Cardiac muscle cell (in vitro differentiated cells and primary cell): Measurements from ENCODE around the gene UBE4A. TPM values are rescaled to one million over a fixed set of nuclear protein-coding genes. Genes with fewer than 3 reads are reported as not detected.

Experiments used
- DNase-seq, 2 donors: peaks; one replicate each; pipeline versions ENCODE4 v3.0.0 to v3.0.0-alpha.2; 2010 to 2017; ENCODE audit warnings: low read depth in 1 of 2, low spot score in 1 of 2
- H3K27ac ChIP-seq: fragments of 200-600 bp; sonication (generic); 2 replicates; pipeline ENCODE4 v1.5.1; 2016
- H3K27me3 ChIP-seq: fragments of 200-600 bp; sonication (generic); 2 replicates; pipeline ENCODE4 v1.6.0; 2016; ENCODE audit warnings: control low read depth
- H3K36me3 ChIP-seq: fragments of 200-600 bp; sonication (generic); 2 replicates; pipeline ENCODE4 v1.5.1; 2016; ENCODE audit warnings: control low read depth
- H3K4me1 ChIP-seq: fragments of 200-600 bp; sonication (generic); 2 replicates; pipeline ENCODE4 v1.8.1; 2017; ENCODE audit warnings: low read depth, mild to moderate bottlenecking, mixed run types
- H3K4me3 ChIP-seq: fragments of 200-600 bp; sonication (generic); 2 replicates; pipeline ENCODE4 v1.5.1; 2016; ENCODE audit warnings: mild to moderate bottlenecking
- H3K9me3 ChIP-seq: fragments of 200-600 bp; sonication (generic); 2 replicates; pipeline ENCODE4 v1.5.1; 2017; ENCODE audit warnings: low read depth, mild to moderate bottlenecking, control low read depth
- polyA plus RNA-seq: library from polyadenylated mRNA; unstranded; fragments of >200 nt; fragmentation: Nextera tagmentation; extraction: Ambion mirVana; gene quantifications from 2 replicates; pipeline ENCODE4 v1.2.1, GENCODE V29; 2016
- total RNA-seq: library from RNA; depleted of rRNA; stranded (reverse); fragments of >200 nt; gene quantifications from 2 replicates; pipeline ENCODE4 v1.2.3, GENCODE V29; 2016
- TF ChIP-seq, protein P1 (sequence below): IDR thresholded peaks from 2 replicates; pipeline ENCODE4 v1.5.1; 2012; ENCODE audit warnings: low read depth, mild to moderate bottlenecking, low read length

The UBE4A gene
- total and polyA plus RNA-seq, 2 experiments from 2014 or later: 17.4 to 23.6 TPM

DNA sequence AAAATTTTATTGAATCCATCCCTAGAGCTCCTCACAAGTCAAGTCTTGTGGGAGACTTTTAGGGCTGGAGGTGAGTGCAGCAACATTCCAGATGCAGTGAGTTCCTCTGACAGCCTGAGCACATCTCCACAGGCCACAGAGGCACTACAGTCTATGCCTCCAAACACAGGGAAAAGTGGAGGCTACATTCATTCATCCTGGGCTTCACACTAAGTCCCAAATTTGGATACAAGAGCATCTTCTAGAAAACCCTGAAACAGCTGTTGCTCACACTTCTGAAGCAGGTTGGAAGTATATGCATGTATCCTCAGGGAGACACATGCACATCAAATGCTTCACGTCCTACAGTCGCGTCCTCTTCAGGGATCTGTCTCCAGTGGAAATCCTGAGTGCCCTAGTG, 18.1 kb upstream of the UBE4A start:
- TF ChIP-seq, protein P1, sequence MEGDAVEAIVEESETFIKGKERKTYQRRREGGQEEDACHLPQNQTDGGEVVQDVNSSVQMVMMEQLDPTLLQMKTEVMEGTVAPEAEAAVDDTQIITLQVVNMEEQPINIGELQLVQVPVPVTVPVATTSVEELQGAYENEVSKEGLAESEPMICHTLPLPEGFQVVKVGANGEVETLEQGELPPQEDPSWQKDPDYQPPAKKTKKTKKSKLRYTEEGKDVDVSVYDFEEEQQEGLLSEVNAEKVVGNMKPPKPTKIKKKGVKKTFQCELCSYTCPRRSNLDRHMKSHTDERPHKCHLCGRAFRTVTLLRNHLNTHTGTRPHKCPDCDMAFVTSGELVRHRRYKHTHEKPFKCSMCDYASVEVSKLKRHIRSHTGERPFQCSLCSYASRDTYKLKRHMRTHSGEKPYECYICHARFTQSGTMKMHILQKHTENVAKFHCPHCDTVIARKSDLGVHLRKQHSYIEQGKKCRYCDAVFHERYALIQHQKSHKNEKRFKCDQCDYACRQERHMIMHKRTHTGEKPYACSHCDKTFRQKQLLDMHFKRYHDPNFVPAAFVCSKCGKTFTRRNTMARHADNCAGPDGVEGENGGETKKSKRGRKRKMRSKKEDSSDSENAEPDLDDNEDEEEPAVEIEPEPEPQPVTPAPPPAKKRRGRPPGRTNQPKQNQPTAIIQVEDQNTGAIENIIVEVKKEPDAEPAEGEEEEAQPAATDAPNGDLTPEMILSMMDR: no peak

DNA sequence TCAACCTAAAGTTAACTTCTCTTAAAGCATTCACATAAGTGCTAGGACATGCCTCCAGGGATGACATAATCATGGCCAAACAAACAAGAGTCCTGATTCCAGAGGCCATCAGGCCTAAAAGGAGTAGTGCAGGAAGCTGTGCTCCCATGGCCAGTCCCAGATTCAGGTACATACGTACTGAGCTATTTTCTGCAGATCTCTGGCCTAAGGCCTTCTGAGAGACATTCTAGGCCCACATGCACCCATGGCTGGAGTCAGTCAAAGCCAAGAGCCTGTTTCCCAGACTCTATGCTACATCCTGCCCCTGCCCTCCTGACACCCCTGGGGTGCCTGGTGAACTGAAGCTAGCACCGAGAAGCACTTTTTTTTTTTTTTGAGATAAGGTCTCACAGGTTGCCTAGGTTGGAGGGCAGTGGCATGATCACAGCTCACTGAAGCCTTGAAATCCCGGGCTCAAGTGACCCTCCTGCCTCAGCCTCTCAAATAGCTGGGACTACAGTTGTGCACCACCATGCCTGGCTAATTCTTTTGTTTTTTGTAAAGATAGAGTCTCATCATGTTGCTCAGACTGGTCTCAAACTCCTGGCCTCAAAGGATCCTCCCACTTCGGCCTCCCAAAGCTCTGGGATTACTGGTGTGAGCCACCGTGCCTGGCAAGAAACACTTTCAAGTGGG, 17.4 kb upstream of the UBE4A start:
- no peak for DNase-seq
- Histone ChIP-seq H3K4me1 (no peaks in the 10 kb centered on the region), H3K4me3 (no peak overlapping the region), H3K9me3 (no peaks in the 10 kb centered on the region), H3K36me3 (no peaks in the 10 kb centered on the region), H3K27ac (no peak overlapping the region), H3K27me3 (peaks cover 25% of the 10 kb centered on the region)
- TF ChIP-seq, protein P1: no peak

More for the DNA sequence above, 18.1 kb upstream of the UBE4A start:
- H3K4me1 ChIP-seq: no peaks in the 10 kb centered on the region
- DNase-seq: no peak
- no peaks in the 10 kb centered on the region for H3K36me3 ChIP-seq
- no peak overlapping the region for H3K27ac ChIP-seq
- no peaks in the 10 kb centered on the region for H3K9me3 ChIP-seq
- H3K4me3 ChIP-seq: no peak overlapping the region
- H3K27me3 ChIP-seq: peaks cover 19% of the 10 kb centered on the region

DNA sequence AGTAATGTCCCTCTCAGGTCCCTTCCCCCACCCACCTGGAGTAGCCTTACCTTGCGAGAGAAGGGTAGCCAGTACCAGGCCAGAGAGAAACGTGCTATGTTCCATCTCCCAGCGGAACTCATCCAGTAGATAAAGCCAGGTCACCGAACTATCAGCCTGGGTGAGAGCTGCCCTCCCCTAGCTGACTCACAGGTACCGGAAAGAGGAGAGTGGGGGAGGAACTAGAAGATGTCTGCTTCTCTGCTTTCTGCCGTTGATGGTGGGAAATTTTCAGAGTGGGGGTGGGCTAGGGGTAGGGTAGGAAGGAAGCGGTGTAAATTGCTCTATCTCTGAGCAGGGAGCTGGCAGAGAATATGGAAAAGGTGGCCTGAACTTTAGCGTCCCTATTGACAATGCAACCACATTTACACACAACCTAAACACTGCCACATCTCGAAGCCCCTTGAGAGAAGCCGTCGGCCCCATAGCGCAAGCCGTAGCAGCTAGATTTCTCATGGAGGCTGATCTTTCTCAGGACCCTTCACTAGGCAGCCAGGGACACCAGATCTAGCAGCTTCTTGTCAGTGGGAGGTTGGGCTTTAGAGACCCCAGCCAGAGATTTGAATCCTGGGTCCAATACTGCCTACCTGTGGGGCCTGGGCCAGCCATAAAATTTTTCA, 16.8 kb upstream of the UBE4A start, which contains the start of gene CD3D:
Gene CD3D (minus strand): TSS at position 203 of the 659 bp plus-strand sequence. CDS start 98 bp downstream, at position 105.
- no peak for DNase-seq
- Histone ChIP-seq H3K36me3 (no peaks in the 10 kb centered on the region), H3K27ac (no peak within 1 kb of the TSS), H3K4me1 (no peaks in the 10 kb centered on the region), H3K4me3 (no peak within 1 kb of the TSS), H3K27me3 (peaks cover 30% of the 10 kb centered on the region), H3K9me3 (no peaks in the 10 kb centered on the region)
- TF ChIP-seq, protein P1: no peak

DNA sequence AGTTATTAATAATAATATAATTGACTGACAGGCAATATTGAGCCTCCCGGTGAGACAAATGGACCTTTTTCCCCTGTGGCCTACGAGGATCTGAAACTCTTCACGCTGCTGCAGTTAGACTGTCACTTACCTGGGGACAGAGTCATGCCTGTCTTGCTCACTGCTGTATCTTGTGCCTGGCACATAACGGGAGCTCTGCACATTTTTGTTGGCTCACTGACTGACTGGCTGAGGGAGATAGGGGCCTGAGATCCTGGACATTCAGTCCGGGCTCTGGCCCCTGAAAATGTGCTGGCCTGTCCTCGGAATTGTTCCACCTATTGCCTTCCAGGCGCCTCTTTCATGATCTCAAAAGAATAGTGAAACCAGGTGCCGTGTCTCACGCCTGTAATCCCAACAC, 16.2 kb upstream of the UBE4A start:
- TF ChIP-seq, protein P1: no peak
- H3K9me3 ChIP-seq: no peaks in the 10 kb centered on the region
- no peak for DNase-seq
- H3K4me3 ChIP-seq: no peak overlapping the region
- H3K27me3 ChIP-seq: peaks cover 36% of the 10 kb centered on the region
- H3K4me1 ChIP-seq: no peaks in the 10 kb centered on the region
- no peaks in the 10 kb centered on the region for H3K36me3 ChIP-seq
- no peak overlapping the region for H3K27ac ChIP-seq

DNA sequence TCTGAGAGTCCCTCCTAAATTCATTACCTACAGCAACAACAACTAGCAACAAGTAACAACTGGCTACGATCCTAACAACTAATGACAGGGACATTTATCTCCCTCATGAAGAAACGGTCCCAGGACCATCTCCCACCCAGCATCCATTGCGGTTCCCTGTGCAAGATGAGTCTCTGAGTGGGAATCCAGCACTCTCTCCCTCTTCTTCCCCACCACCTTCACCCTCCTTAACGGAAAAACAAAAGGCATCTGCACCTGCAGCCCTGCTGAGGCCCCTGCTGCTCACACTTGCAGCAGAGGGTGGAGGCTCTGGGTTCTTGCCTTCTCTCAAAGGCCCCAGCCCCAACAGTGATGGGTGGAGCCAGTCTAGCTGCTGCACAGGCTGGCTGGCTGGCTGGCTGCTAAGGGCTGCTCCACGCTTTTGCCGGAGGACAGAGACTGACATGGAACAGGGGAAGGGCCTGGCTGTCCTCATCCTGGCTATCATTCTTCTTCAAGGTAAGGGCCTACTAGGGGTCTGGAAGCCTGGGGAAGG, 15.4 kb upstream of the UBE4A start, which contains the start of gene CD3G:
Gene CD3G (plus strand): TSS at position 364 of the 535 bp plus-strand sequence. CDS start 80 bp downstream, at position 444.
- Histone ChIP-seq H3K27me3 (peaks cover 39% of the 10 kb centered on the region), H3K27ac (no peak within 1 kb of the TSS), H3K36me3 (no peaks in the 10 kb centered on the region), H3K4me3 (no peak within 1 kb of the TSS), H3K4me1 (no peaks in the 10 kb centered on the region), H3K9me3 (no peaks in the 10 kb centered on the region)
- DNase-seq: no peak
- TF ChIP-seq, protein P1: no peak
